GM12878 (cell line): ENCODE measurements around the gene DLAT. TPM values are rescaled to one million over a fixed set of nuclear protein-coding genes. Genes with fewer than 3 reads are reported as not detected.

Experiments
- ATAC-seq: fragments of 200-7000 bp; cut with Tn5 transposase; 3 replicates; pipeline ENCODE4 v1.9.1; 2020; ENCODE audit warnings: mild to moderate bottlenecking, moderate library complexity
- BruUV-seq: library from RNA; stranded (reverse); fragments of 400-500 nt; replicated peaks from 2 replicates; lab custom pipeline; 2021; lab: Mats Ljungman, UMichigan
- CTCF ChIA-PET: fragments of 300-600 bp; sonication (Branson Sonifier 250); formaldehyde crosslinking; extraction: SDS; loops from one replicate; lab custom pipeline; 2021; ENCODE audit warnings: inconsistent platforms; lab: Yijun Ruan, JAX
- POLR2A ChIA-PET: fragments of 350-600 bp; formaldehyde crosslinking; extraction: SDS; loops from one replicate; lab custom pipeline; 2021; ENCODE audit warnings: inconsistent platforms; lab: Charles Lee
- RAD21 ChIA-PET: fragments of 300-600 bp; sonication (Branson Sonifier 250); formaldehyde crosslinking; loops from one replicate; lab custom pipeline; 2023; ENCODE audit warnings: antibody characterized with exemption; ENCODE audit not compliant: unreplicated experiment; lab: Charles Lee
- SMC1A ChIA-PET: fragments of 300-600 bp; sonication (Branson Sonifier 250); formaldehyde crosslinking; loops from one replicate; lab custom pipeline; 2023; ENCODE audit not compliant: unreplicated experiment, uncharacterized antibody; lab: Charles Lee
- DNase-seq: peaks from one replicate; pipeline ENCODE4 v3.0.0-alpha.2; 2011; ENCODE audit warnings: low read depth, low spot score
- FAIRE-seq: peaks from 3 replicates; lab custom pipeline; 2011; peaks lifted over from hg19 to GRCh38; lab: Jason Lieb, UNC
- H2AFZ ChIP-seq: 2 replicates; pipeline ENCODE4 v1.6.0; 2011; ENCODE audit warnings: low read depth, low read length, control low read depth; ENCODE audit not compliant: control insufficient read depth
- H3K27ac ChIP-seq: 2 replicates; pipeline ENCODE4 v1.5.1; 2011; ENCODE audit warnings: control low read depth; ENCODE audit not compliant: control insufficient read depth, insufficient read depth
- H3K27me3 ChIP-seq, 2 experiments: replicated peaks in 1 of 2; 2 replicates each; pipeline versions ENCODE4 v1.6.0 to v1.6.1; 2011; ENCODE audit warnings: low read length in 1 of 2; ENCODE audit not compliant: control insufficient read depth in 2 of 2, insufficient read depth in 2 of 2
- H3K36me3 ChIP-seq, 2 experiments: 2 replicates each; pipeline ENCODE4 v1.5.1; 2011; ENCODE audit warnings: low read length in 1 of 2; ENCODE audit not compliant: control insufficient read depth in 2 of 2, insufficient read depth in 2 of 2
- H3K4me1 ChIP-seq: 2 replicates; pipeline ENCODE4 v1.6.1; 2011; ENCODE audit warnings: mild to moderate bottlenecking, low read length, moderate library complexity, mixed read lengths; ENCODE audit not compliant: control insufficient read depth, insufficient read depth
- H3K4me2 ChIP-seq: 2 replicates; pipeline ENCODE4 v1.6.0; 2011; ENCODE audit warnings: control low read depth; ENCODE audit not compliant: control insufficient read depth, insufficient read depth
- H3K4me3 ChIP-seq: fragments of 200-600 bp; sonication (generic); 2 replicates; pipeline ENCODE4 v1.5.1; 2016
- H3K79me2 ChIP-seq: 2 replicates; pipeline ENCODE4 v1.6.0; 2011; ENCODE audit warnings: low read length; ENCODE audit not compliant: control insufficient read depth, insufficient read depth
- H3K9ac ChIP-seq: 2 replicates; pipeline ENCODE4 v1.8.0; 2011; ENCODE audit warnings: low read length, control low read depth, mixed read lengths; ENCODE audit not compliant: control insufficient read depth, insufficient read depth
- H3K9me3 ChIP-seq: replicated peaks from 3 replicates; pipeline ENCODE4 v1.5.1; 2011; ENCODE audit warnings: mild to moderate bottlenecking, low read length; ENCODE audit not compliant: control insufficient read depth, insufficient read depth
- H4K20me1 ChIP-seq: 2 replicates; pipeline ENCODE4 v1.6.0; 2011; ENCODE audit not compliant: control insufficient read depth, insufficient read depth
- ASH2L ChIP-seq: fragments of 300-600, 200-600 bp; sonication (generic); IDR thresholded peaks from 2 replicates; pipeline ENCODE4 v1.6.1; 2017; ENCODE audit warnings: low read depth, mild to moderate bottlenecking, borderline replicate concordance
- CEBPZ ChIP-seq: fragments of 150-350 bp; IDR thresholded peaks from 2 replicates; pipeline ENCODE4 v1.6.1; 2016; ENCODE audit warnings: low read depth, low read length
- CREB1 ChIP-seq: IDR thresholded peaks from 2 replicates; pipeline ENCODE4 v1.6.1; 2012; ENCODE audit warnings: low read depth, mild to moderate bottlenecking, inconsistent platforms
- CTCF ChIP-seq, 3 experiments: IDR thresholded peaks in 2 of 3; conservative IDR thresholded peaks in 1 of 3; 2 replicates each; pipeline ENCODE4 v1.5.1; 2011; ENCODE audit warnings: low read depth in 3 of 3, low read length in 3 of 3, mild to moderate bottlenecking in 3 of 3, control low read depth in 2 of 3, moderate library complexity in 2 of 3, inconsistent platforms in 1 of 3, mixed read lengths in 1 of 3; ENCODE audit not compliant: control insufficient read depth in 2 of 3, insufficient read depth in 1 of 3; ENCODE audit errors: extremely low read depth in 1 of 3
- HDGF ChIP-seq: fragments of 450-650 bp; IDR thresholded peaks from 2 replicates; pipeline ENCODE4 v1.6.1; 2016; ENCODE audit warnings: antibody characterized with exemption
- IKZF2 ChIP-seq, 2 experiments: fragments of 450-650 bp; IDR thresholded peaks; 2 replicates each; pipeline ENCODE4 v1.6.1; 2017; ENCODE audit warnings: mild to moderate bottlenecking in 2 of 2, moderate library complexity in 2 of 2
- IRF3 ChIP-seq: fragments of 450-650 bp; IDR thresholded peaks from 2 replicates; pipeline ENCODE4 v1.6.1; 2014; ENCODE audit warnings: mild to moderate bottlenecking
- NBN ChIP-seq: fragments of 450-650 bp; IDR thresholded peaks from 2 replicates; pipeline ENCODE4 v1.6.1; 2016
- RAD21 ChIP-seq: IDR thresholded peaks from 2 replicates; pipeline ENCODE4 v1.6.1; 2011; ENCODE audit warnings: mild to moderate bottlenecking, low read depth, low read length, moderate library complexity; ENCODE audit not compliant: insufficient read depth
- RCOR1 ChIP-seq: conservative IDR thresholded peaks from 2 replicates; pipeline ENCODE4 v1.6.1; 2012; ENCODE audit warnings: low read depth, low read length, improper control_type of control experiment
- RUNX3 ChIP-seq: IDR thresholded peaks from 2 replicates; pipeline ENCODE4 v1.6.1; 2012; ENCODE audit warnings: low read length, inconsistent platforms
- SUZ12 ChIP-seq: fragments of 200-600 bp; sonication (generic); IDR thresholded peaks from one replicate; pipeline ENCODE4 v1.6.1; 2018; ENCODE audit warnings: antibody characterized with exemption, mild to moderate bottlenecking; ENCODE audit not compliant: unreplicated experiment
- USF1 ChIP-seq: IDR thresholded peaks from 2 replicates; pipeline ENCODE4 v1.6.1; 2011; ENCODE audit warnings: borderline replicate concordance, low read depth, mild to moderate bottlenecking, moderate library complexity, mixed read lengths, low read length; ENCODE audit not compliant: insufficient read depth; ENCODE audit errors: extremely low read length
- ZBTB4 ChIP-seq: fragments of 450-650 bp; formaldehyde crosslinking; IDR thresholded peaks from 2 replicates; pipeline ENCODE4 v1.4.0; 2022; ENCODE audit warnings: mild to moderate bottlenecking, moderate library complexity
- WGBS: methylation state at CpG from one replicate; pipeline ENCODE4 v1.1.6; 2016; ENCODE audit warnings: low lambda C conversion rate; ENCODE audit not compliant: insufficient replicate concordance, insufficient coverage; ENCODE audit errors: missing lambda C conversion rate; 5-methylcytosine and 5-hydroxymethylcytosine counted together
- in situ Hi-C: fragments of 300-500 bp; cut with MboI; formaldehyde crosslinking; loops from 9 replicates; pipeline ENCODE4 v1.14.3; 2018; ENCODE audit warnings: mixed read lengths
- intact Hi-C: fragments of 100-400 bp; cut with micrococcal nuclease; formaldehyde crosslinking; loops from one replicate; pipeline ENCODE4 v1.14.2; 2022; ENCODE audit not compliant: unreplicated experiment
- polyA plus RNA-seq, 11 experiments: library from polyadenylated mRNA; depleted of rRNA in 4 of 11; unstranded in 6 of 11; stranded (reverse) in 5 of 11; fragments of >200 nt; fragmentation: Nextera tagmentation in 4 of 11; fragmentation: Illumina TruSeq in 1 of 11; extraction: Ambion mirVana in 4 of 11; extraction: Trizol in 1 of 11; gene quantifications; 1 replicate in 1 of 11; 2 replicates in 10 of 11; pipeline versions ENCODE4 v1.2.1 to v1.2.3, GENCODE V29; 2011 to 2016; ENCODE audit warnings: inconsistent platforms in 2 of 11, missing spikeins in 2 of 11, low read depth in 1 of 11
- total RNA-seq, 4 experiments: library from RNA; depleted of rRNA in 3 of 4; stranded (reverse); fragments of >200 nt in 3 of 4; fragmentation: Illumina TruSeq in 1 of 4; extraction: Trizol in 1 of 4; gene quantifications; 2 replicates each; pipeline versions ENCODE4 v1.2.1 to v1.2.3, GENCODE V29; 2013 to 2021

The DLAT gene
- total and polyA plus RNA-seq, 10 of the 15 experiments (the other 5 are each of a cell fraction or from before 2014, with no cell fraction given) = 16.5 to 79.9 (median 43.8) TPM

- H2AFZ ChIP-seq = no peak overlapping the region
- no peaks in the 10 kb centered on the region for H4K20me1 ChIP-seq
- BruUV-seq = no TSS peak
- DNase-seq (no peak), FAIRE-seq (no peak), ATAC-seq (no peak)
- WGBS = 0% methylated on average over 1 of the region's 1 CpG
- POLR2A ChIA-PET = interaction anchor here (0.6 kb wide), 1 partner anchor 12 kb away, joined by 4 read pairs; no protein-coding TSS in a partner anchor
- RAD21 ChIA-PET = no interaction called here
- no peaks in the 10 kb centered on the region for H3K27me3 ChIP-seq
- SMC1A ChIA-PET = no interaction called here
- H3K4me3 ChIP-seq = no peak overlapping the region
- no peaks in the 10 kb centered on the region for H3K4me1 ChIP-seq
- no peak overlapping the region for H3K27ac ChIP-seq
- no peaks in the 10 kb centered on the region for H3K36me3 ChIP-seq
- in situ Hi-C loops = no loop called here
- CTCF ChIA-PET = no interaction called here
- no peak overlapping the region for H3K4me2 ChIP-seq
- no peaks in the 10 kb centered on the region for H3K9me3 ChIP-seq
- H3K9ac ChIP-seq = no peak overlapping the region
- intact Hi-C loops = no loop called here
- H3K79me2 ChIP-seq = no peaks in the 10 kb centered on the region
- TF ChIP-seq ZBTB4 (no peak), RUNX3 (no peak), CEBPZ (no peak), RCOR1 (no peak), ASH2L (no peak), SUZ12 (no peak), NBN (no peak), CTCF (IDR thresholded peaks at IDR 0.05 in 2 of 3, conservative IDR thresholded peaks at IDR 0.05 in 1 of 3; ENCODE audit: control insufficient read depth in 2 of 3, extremely low read depth in 1 of 3, insufficient read depth in 1 of 3, low read depth in 3 of 3, low read length in 3 of 3) (no peak), RAD21 (no peak), CREB1 (no peak), IKZF2 (IDR thresholded peaks at IDR 0.05) (no peak), HDGF (no peak), USF1 (no peak), IRF3 (no peak)
Measured at GRCh38 chr11:112000703-112001102, 24.5 kb upstream of the DLAT start.
